HEK293 (cell line): ENCODE results near the gene MLLT10.

Source experiments
- BCL6B ChIP-seq: fragments of 450-650 bp; formaldehyde crosslinking; IDR thresholded peaks from 2 replicates; pipeline ENCODE4 v1.5.1; 2017; ENCODE audit warnings: missing biosample characterization, missing genetic modification characterization
- EGR2 ChIP-seq: fragments of 450-650 bp; formaldehyde crosslinking; IDR thresholded peaks from 2 replicates; pipeline ENCODE4 v1.5.1; 2016; ENCODE audit warnings: low read depth, missing biosample characterization, missing genetic modification characterization
- IKZF3 ChIP-seq: fragments of 450-650 bp; IDR thresholded peaks from 2 replicates; pipeline ENCODE4 v1.5.0; 2018; ENCODE audit warnings: missing biosample characterization, mild to moderate bottlenecking, missing genetic modification characterization, moderate library complexity
- PRDM4 ChIP-seq: fragments of 450-650 bp; formaldehyde crosslinking; IDR thresholded peaks from 2 replicates; pipeline ENCODE4 v1.5.1; 2017; ENCODE audit warnings: missing biosample characterization, missing genetic modification characterization
- REPIN1 ChIP-seq: fragments of 450-650 bp; formaldehyde crosslinking; IDR thresholded peaks from 2 replicates; pipeline ENCODE4 v1.5.1; 2017; ENCODE audit warnings: missing biosample characterization, missing genetic modification characterization, low read depth
- SCRT2 ChIP-seq: fragments of 450-650 bp; formaldehyde crosslinking; IDR thresholded peaks from 2 replicates; pipeline ENCODE4 v1.5.1; 2016; ENCODE audit warnings: missing biosample characterization, missing genetic modification characterization
- SETDB1 ChIP-seq: IDR thresholded peaks from one replicate; pipeline ENCODE4 v1.6.1; 2017; ENCODE audit warnings: mild to moderate bottlenecking, low read length, moderate library complexity, mixed read lengths; ENCODE audit not compliant: insufficient read length
- SP2 ChIP-seq: fragments of 450-650 bp; formaldehyde crosslinking; IDR thresholded peaks from 2 replicates; pipeline ENCODE4 v1.5.1; 2016; ENCODE audit warnings: missing biosample characterization, missing genetic modification characterization
- SP3 ChIP-seq: fragments of 450-650 bp; formaldehyde crosslinking; IDR thresholded peaks from 2 replicates; pipeline ENCODE4 v1.5.1; 2016; ENCODE audit warnings: missing biosample characterization, missing genetic modification characterization
- TRIM28 ChIP-seq: IDR thresholded peaks from 2 replicates; pipeline ENCODE4 v1.6.1; 2011; ENCODE audit warnings: low read length, control low read depth, borderline replicate concordance
- WT1 ChIP-seq: fragments of 450-650 bp; formaldehyde crosslinking; IDR thresholded peaks from 2 replicates; pipeline ENCODE4 v1.5.1; 2016; ENCODE audit warnings: missing biosample characterization, missing genetic modification characterization
- ZBTB44 ChIP-seq: fragments of 450-650 bp; IDR thresholded peaks from 2 replicates; pipeline ENCODE4 v1.5.1; 2018; ENCODE audit warnings: missing biosample characterization, mild to moderate bottlenecking, missing genetic modification characterization
- ZFP69B ChIP-seq: fragments of 450-650 bp; formaldehyde crosslinking; IDR thresholded peaks from 2 replicates; pipeline ENCODE4 v1.5.1; 2016; ENCODE audit warnings: missing biosample characterization, missing genetic modification characterization
- ZIC2 ChIP-seq: fragments of 450-650 bp; formaldehyde crosslinking; IDR thresholded peaks from 2 replicates; pipeline ENCODE4 v1.5.1; 2016; ENCODE audit warnings: missing biosample characterization, missing genetic modification characterization
- ZNF10 ChIP-seq: fragments of 450-650 bp; formaldehyde crosslinking; IDR thresholded peaks from 2 replicates; pipeline ENCODE4 v1.5.1; 2017; ENCODE audit warnings: missing biosample characterization, missing genetic modification characterization
- ZNF114 ChIP-seq: fragments of 450-650 bp; formaldehyde crosslinking; IDR thresholded peaks from 2 replicates; pipeline ENCODE4 v1.5.0; 2017; ENCODE audit warnings: missing biosample characterization, missing genetic modification characterization
- ZNF140 ChIP-seq: fragments of 450-650 bp; formaldehyde crosslinking; IDR thresholded peaks from 2 replicates; pipeline ENCODE4 v1.5.1; 2016; ENCODE audit warnings: missing biosample characterization, missing genetic modification characterization
- ZNF184 ChIP-seq: fragments of 450-650 bp; IDR thresholded peaks from 2 replicates; pipeline ENCODE4 v1.5.1; 2018; ENCODE audit warnings: missing biosample characterization, mild to moderate bottlenecking, missing genetic modification characterization
- ZNF23 ChIP-seq: fragments of 450-650 bp; formaldehyde crosslinking; IDR thresholded peaks from 2 replicates; pipeline ENCODE4 v1.5.1; 2016; ENCODE audit warnings: missing biosample characterization, missing genetic modification characterization, borderline replicate concordance
- ZNF324 ChIP-seq: fragments of 450-650 bp; formaldehyde crosslinking; IDR thresholded peaks from 2 replicates; pipeline ENCODE4 v1.5.1; 2016; ENCODE audit warnings: missing biosample characterization, missing genetic modification characterization
- ZNF501 ChIP-seq: fragments of 450-650 bp; formaldehyde crosslinking; IDR thresholded peaks from 2 replicates; pipeline ENCODE4 v1.5.1; 2016; ENCODE audit warnings: missing biosample characterization, missing genetic modification characterization
- ZNF513 ChIP-seq: fragments of 450-650 bp; IDR thresholded peaks from 2 replicates; pipeline ENCODE4 v1.5.1; 2018; ENCODE audit warnings: missing biosample characterization, missing genetic modification characterization
- ZNF555 ChIP-seq: fragments of 450-650 bp; formaldehyde crosslinking; conservative IDR thresholded peaks from 2 replicates; pipeline ENCODE4 v1.5.1; 2017; ENCODE audit warnings: missing biosample characterization, mild to moderate bottlenecking, missing genetic modification characterization, inconsistent platforms
- ZNF621 ChIP-seq: fragments of 450-650 bp; formaldehyde crosslinking; IDR thresholded peaks from 2 replicates; pipeline ENCODE4 v1.5.1; 2017; ENCODE audit warnings: missing biosample characterization, missing genetic modification characterization
- ZNF777 ChIP-seq: fragments of 450-650 bp; formaldehyde crosslinking; IDR thresholded peaks from 2 replicates; pipeline ENCODE4 v1.5.1; 2017; ENCODE audit warnings: missing biosample characterization, missing genetic modification characterization, borderline replicate concordance
- ZSCAN16 ChIP-seq: fragments of 450-650 bp; formaldehyde crosslinking; IDR thresholded peaks from 2 replicates; pipeline ENCODE4 v1.5.1; 2016; ENCODE audit warnings: missing biosample characterization, missing genetic modification characterization
- TF ChIP-seq, protein P1 (sequence below): fragments of 450-650 bp; formaldehyde crosslinking; IDR thresholded peaks from 2 replicates; pipeline ENCODE4 v1.5.1; 2016; ENCODE audit warnings: missing biosample characterization, missing genetic modification characterization
- TF ChIP-seq, protein P2 (sequence below): fragments of 450-650 bp; formaldehyde crosslinking; IDR thresholded peaks from 2 replicates; pipeline ENCODE4 v1.5.1; 2016; ENCODE audit warnings: missing biosample characterization, missing genetic modification characterization
- TF ChIP-seq, protein P3 (sequence below): fragments of 450-650 bp; formaldehyde crosslinking; IDR thresholded peaks from 2 replicates; pipeline ENCODE4 v1.5.1; 2017; ENCODE audit warnings: missing biosample characterization, missing genetic modification characterization

Gene MLLT10

DNA sequence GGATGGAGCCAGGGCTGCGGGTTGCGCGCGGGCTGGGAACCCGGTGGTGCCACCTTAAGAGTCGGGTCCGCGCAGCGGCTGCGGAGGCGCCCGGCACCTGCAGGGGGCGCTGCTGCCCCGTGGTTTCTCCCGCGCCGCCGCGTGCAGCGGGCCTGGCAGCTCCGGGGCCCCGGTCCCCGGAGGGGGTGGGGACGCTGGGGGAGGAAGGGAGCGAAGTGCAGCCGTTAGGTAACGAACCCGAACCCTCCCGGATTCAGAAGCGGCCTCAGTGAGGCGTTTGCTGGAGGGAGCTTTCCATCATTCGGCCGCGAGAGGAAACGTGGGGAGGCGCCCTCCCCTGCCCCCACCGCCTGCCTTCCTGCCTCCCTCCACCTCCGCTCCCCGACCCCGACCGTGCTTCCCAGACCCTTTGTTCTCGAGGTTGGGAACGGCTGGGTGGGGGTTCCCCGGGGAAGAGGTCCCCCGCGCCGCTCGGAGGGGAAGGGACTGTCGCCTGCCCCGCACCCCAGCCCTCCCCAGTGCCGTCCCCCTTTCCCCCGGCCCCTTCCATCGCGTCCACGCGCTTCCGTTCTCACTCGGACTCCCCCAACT, 38.2 kb upstream of the MLLT10 start (continued):
- TF ChIP-seq ZBTB44 (tag by site-specific recombination) (peak; percentile 79), SP2 (tag by site-specific recombination) (peak; percentile 50), ZNF555 (no peak), ZNF324 (tag by site-specific recombination) (no peak), BCL6B (tag by site-specific recombination) (no peak), ZNF184 (peak; percentile 81; the same call in 1 of the 2 replicates), ZNF10 (tag by site-specific recombination) (peak; percentile 64; the same call in 1 of the 2 replicates), ZNF513 (tag by site-specific recombination) (no peak), ZNF501 (peak; percentile 84), SCRT2 (tag by site-specific recombination) (no peak), ZNF140 (tag by site-specific recombination) (peak; percentile 42; the same call in 1 of the 2 replicates), ZNF114 (tag by site-specific recombination) (no peak), WT1 (tag by site-specific recombination) (peak; percentile 90), ZNF777 (tag by site-specific recombination) (no peak), SP3 (tag by site-specific recombination) (peak; percentile 33; the same call in 1 of the 2 replicates), ZNF621 (tag by site-specific recombination) (no peak), PRDM4 (tag by site-specific recombination) (0 out of 2 replicates have a peak, but pooled peaks have one; percentile 32), TRIM28 (no peak), ZSCAN16 (tag by site-specific recombination) (no peak), EGR2 (tag by site-specific recombination) (no peak; the same call in 1 of the 2 replicates), IKZF3 (tag by site-specific recombination) (peak; percentile 56; the same call in 1 of the 2 replicates), REPIN1 (no peak), ZFP69B (tag by site-specific recombination) (peak; percentile 90), ZNF23 (tag by site-specific recombination) (no peak), SETDB1 (no peak), ZIC2 (no peak)
- TF ChIP-seq, protein P1, sequence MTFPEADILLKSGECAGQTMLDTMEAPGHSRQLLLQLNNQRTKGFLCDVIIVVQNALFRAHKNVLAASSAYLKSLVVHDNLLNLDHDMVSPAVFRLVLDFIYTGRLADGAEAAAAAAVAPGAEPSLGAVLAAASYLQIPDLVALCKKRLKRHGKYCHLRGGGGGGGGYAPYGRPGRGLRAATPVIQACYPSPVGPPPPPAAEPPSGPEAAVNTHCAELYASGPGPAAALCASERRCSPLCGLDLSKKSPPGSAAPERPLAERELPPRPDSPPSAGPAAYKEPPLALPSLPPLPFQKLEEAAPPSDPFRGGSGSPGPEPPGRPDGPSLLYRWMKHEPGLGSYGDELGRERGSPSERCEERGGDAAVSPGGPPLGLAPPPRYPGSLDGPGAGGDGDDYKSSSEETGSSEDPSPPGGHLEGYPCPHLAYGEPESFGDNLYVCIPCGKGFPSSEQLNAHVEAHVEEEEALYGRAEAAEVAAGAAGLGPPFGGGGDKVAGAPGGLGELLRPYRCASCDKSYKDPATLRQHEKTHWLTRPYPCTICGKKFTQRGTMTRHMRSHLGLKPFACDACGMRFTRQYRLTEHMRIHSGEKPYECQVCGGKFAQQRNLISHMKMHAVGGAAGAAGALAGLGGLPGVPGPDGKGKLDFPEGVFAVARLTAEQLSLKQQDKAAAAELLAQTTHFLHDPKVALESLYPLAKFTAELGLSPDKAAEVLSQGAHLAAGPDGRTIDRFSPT (tag by site-specific recombination), result peak; percentile 85; the same call in 1 of the 2 replicates
- TF ChIP-seq, protein P2, sequence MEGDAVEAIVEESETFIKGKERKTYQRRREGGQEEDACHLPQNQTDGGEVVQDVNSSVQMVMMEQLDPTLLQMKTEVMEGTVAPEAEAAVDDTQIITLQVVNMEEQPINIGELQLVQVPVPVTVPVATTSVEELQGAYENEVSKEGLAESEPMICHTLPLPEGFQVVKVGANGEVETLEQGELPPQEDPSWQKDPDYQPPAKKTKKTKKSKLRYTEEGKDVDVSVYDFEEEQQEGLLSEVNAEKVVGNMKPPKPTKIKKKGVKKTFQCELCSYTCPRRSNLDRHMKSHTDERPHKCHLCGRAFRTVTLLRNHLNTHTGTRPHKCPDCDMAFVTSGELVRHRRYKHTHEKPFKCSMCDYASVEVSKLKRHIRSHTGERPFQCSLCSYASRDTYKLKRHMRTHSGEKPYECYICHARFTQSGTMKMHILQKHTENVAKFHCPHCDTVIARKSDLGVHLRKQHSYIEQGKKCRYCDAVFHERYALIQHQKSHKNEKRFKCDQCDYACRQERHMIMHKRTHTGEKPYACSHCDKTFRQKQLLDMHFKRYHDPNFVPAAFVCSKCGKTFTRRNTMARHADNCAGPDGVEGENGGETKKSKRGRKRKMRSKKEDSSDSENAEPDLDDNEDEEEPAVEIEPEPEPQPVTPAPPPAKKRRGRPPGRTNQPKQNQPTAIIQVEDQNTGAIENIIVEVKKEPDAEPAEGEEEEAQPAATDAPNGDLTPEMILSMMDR (tag by site-specific recombination), result peak; percentile 86
- TF ChIP-seq, protein P3, sequence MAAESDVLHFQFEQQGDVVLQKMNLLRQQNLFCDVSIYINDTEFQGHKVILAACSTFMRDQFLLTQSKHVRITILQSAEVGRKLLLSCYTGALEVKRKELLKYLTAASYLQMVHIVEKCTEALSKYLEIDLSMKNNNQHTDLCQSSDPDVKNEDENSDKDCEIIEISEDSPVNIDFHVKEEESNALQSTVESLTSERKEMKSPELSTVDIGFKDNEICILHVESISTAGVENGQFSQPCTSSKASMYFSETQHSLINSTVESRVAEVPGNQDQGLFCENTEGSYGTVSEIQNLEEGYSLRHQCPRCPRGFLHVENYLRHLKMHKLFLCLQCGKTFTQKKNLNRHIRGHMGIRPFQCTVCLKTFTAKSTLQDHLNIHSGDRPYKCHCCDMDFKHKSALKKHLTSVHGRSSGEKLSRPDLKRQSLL, result peak; percentile 33; the same call in 1 of the 2 replicates
